GM11168 (cell line): ENCODE results near the gene CCDC194.

Experiments
- in situ Hi-C: fragments of 300-500 bp; cut with MboI; formaldehyde crosslinking; loops from one replicate; pipeline ENCODE4 v1.12.0; 2022; ENCODE audit warnings: low sequenced_read_pairs; ENCODE audit not compliant: unreplicated experiment

CCDC194 gene

GRCh38 chr19:17406046-17406886 lies 12.3 kb upstream of the CCDC194 start:
- in situ Hi-C loops, result no loop called here

- in situ Hi-C loops, result no loop called here
These were observed 11.5 kb upstream of the CCDC194 start, which contains the start of gene BST2 for GRCh38 chr19:17405250-17406045. TSS of gene BST2 (minus strand) at chr19:17405630. CDS start at chr19:17405575, 55 bp downstream.

- in situ Hi-C loops, result no loop called here
These were observed 10.7 kb upstream of the CCDC194 start for GRCh38 chr19:17404621-17405249.

GRCh38 chr19:17404015-17404414 lies 10.0 kb upstream of the CCDC194 start:
- in situ Hi-C loops, result no loop called here

- in situ Hi-C loops, result no loop called here
These were observed 9.2 kb upstream of the CCDC194 start for GRCh38 chr19:17402982-17403855.

- in situ Hi-C loops, result no loop called here
These were observed 7.6 kb upstream of the CCDC194 start for GRCh38 chr19:17401628-17402027.

- in situ Hi-C loops, result no loop called here
These were observed 5.0 kb upstream of the CCDC194 start for GRCh38 chr19:17398902-17399527.

- in situ Hi-C loops, result no loop called here
These were observed 957 bp upstream of the CCDC194 start for GRCh38 chr19:17394891-17395415.

GRCh38 chr19:17393002-17393401 lies 994 bp downstream of the CCDC194 start:
- in situ Hi-C loops, result no loop called here

GRCh38 chr19:17391371-17392151 lies 2.4 kb downstream of the CCDC194 start:
- in situ Hi-C loops, result no loop called here

GRCh38 chr19:17390665-17391370 lies 3.2 kb downstream of the CCDC194 start:
- in situ Hi-C loops, result no loop called here

GRCh38 chr19:17389957-17390664 lies 3.9 kb downstream of the CCDC194 start:
- in situ Hi-C loops, result loop anchor here (5.0 kb wide), 1 partner anchor 43 kb away; no protein-coding TSS in a partner anchor

- in situ Hi-C loops, result loop anchor here (5.0 kb wide), 1 partner anchor 42 kb away; no protein-coding TSS in a partner anchor
These were observed 4.7 kb downstream of the CCDC194 start for GRCh38 chr19:17389288-17389687.

GRCh38 chr19:17385878-17386611 lies 8.0 kb downstream of the CCDC194 start:
- in situ Hi-C loops, result loop anchor here (5.0 kb wide), 1 partner anchor 39 kb away; no protein-coding TSS in a partner anchor

- in situ Hi-C loops, result no loop called here
These were observed 13.4 kb downstream of the CCDC194 start for GRCh38 chr19:17380426-17381138.

- in situ Hi-C loops, result no loop called here
These were observed 14.8 kb downstream of the CCDC194 start for GRCh38 chr19:17379221-17379631.
